Keratinocyte (primary cell): ENCODE data around the gene COA5. TPM values are rescaled to one million over a fixed set of nuclear protein-coding genes. Genes with fewer than 3 reads are reported as not detected.

ENCODE experiments used
- DNase-seq: peaks from one replicate; pipeline ENCODE4 v3.0.0-alpha.2; 2011; ENCODE audit warnings: low read depth, missing footprints, low spot score
- FAIRE-seq: peaks from 2 replicates; lab custom pipeline; 2011; peaks lifted over from hg19 to GRCh38; lab: Jason Lieb, UNC
- H2AFZ ChIP-seq: 2 replicates; pipeline ENCODE4 v1.6.0; 2012; ENCODE audit warnings: low read length, control low read depth, inconsistent platforms; ENCODE audit not compliant: control insufficient read depth
- H3K27ac ChIP-seq: 2 replicates; pipeline ENCODE4 v1.5.1; 2011; ENCODE audit warnings: low read length; ENCODE audit not compliant: control insufficient read depth, insufficient read depth
- H3K27me3 ChIP-seq: 3 replicates; pipeline ENCODE4 v1.6.0; 2011; ENCODE audit warnings: low read length; ENCODE audit not compliant: control insufficient read depth, insufficient read depth; ENCODE audit errors: extremely low read depth
- H3K36me3 ChIP-seq, 2 experiments: 2 replicates in 1 of 2; 3 replicates in 1 of 2; pipeline ENCODE4 v1.5.1; 2011; ENCODE audit warnings: low read length in 2 of 2, mild to moderate bottlenecking in 1 of 2; ENCODE audit not compliant: control insufficient read depth in 2 of 2, insufficient read depth in 2 of 2; ENCODE audit errors: extremely low read depth in 1 of 2
- H3K4me1 ChIP-seq: 3 replicates; pipeline ENCODE4 v1.5.1; 2011; ENCODE audit warnings: low read length; ENCODE audit not compliant: control insufficient read depth, insufficient read depth; ENCODE audit errors: extremely low read depth
- H3K4me2 ChIP-seq: 3 replicates; pipeline ENCODE4 v1.6.0; 2011; ENCODE audit warnings: low read depth, low read length; ENCODE audit not compliant: control insufficient read depth, insufficient read depth; ENCODE audit errors: extremely low read depth
- H3K4me3 ChIP-seq, 3 experiments: fragments of 200-600 bp in 1 of 3; sonication (generic) in 1 of 3; 2 replicates in 2 of 3; 3 replicates in 1 of 3; pipeline ENCODE4 v1.5.1; 2011 to 2016; ENCODE audit warnings: low read length in 3 of 3, mild to moderate bottlenecking in 3 of 3, control low read depth in 2 of 3, inconsistent platforms in 1 of 3, low read depth in 1 of 3, mixed read lengths in 1 of 3, mixed run types in 1 of 3, moderate library complexity in 1 of 3; ENCODE audit not compliant: control insufficient read depth in 2 of 3, insufficient read depth in 2 of 3; ENCODE audit errors: extremely low read depth in 1 of 3
- H3K79me2 ChIP-seq: 2 replicates; pipeline ENCODE4 v1.6.0; 2012; ENCODE audit warnings: low read length; ENCODE audit not compliant: control insufficient read depth, insufficient read depth
- H3K9ac ChIP-seq: 3 replicates; pipeline ENCODE4 v1.6.0; 2011; ENCODE audit warnings: low read length; ENCODE audit not compliant: control insufficient read depth, insufficient read depth; ENCODE audit errors: extremely low read depth
- H3K9me1 ChIP-seq: 3 replicates; pipeline ENCODE4 v1.6.0; 2011; ENCODE audit warnings: low read length; ENCODE audit not compliant: control insufficient read depth, insufficient read depth; ENCODE audit errors: extremely low read depth
- H3K9me3 ChIP-seq: 2 replicates; pipeline ENCODE4 v1.5.1; 2012; ENCODE audit warnings: low read depth, low read length; ENCODE audit not compliant: control insufficient read depth
- H4K20me1 ChIP-seq: 3 replicates; pipeline ENCODE4 v1.6.0; 2011; ENCODE audit warnings: low read length; ENCODE audit not compliant: control insufficient read depth, insufficient read depth; ENCODE audit errors: extremely low read depth
- EZH2 ChIP-seq: IDR thresholded peaks from one replicate; pipeline ENCODE4 v1.6.1; 2012; ENCODE audit warnings: inconsistent platforms, mild to moderate bottlenecking, low read length, moderate library complexity
- dilution Hi-C: fragments of 300-500 bp; cut with MboI; formaldehyde crosslinking; loops from one replicate; pipeline ENCODE4 v1.7.0; 2020; ENCODE audit warnings: low sequenced_read_pairs; ENCODE audit not compliant: extremely low pct_ligation_motif_present
- polyA plus RNA-seq, 5 experiments: library from polyadenylated mRNA; depleted of rRNA in 3 of 5; stranded (reverse) in 3 of 5; stranded (forward) in 1 of 5; unstranded in 1 of 5; fragments of >200 nt; gene quantifications; 1 replicate in 1 of 5; 2 replicates in 3 of 5; 3 replicates in 1 of 5; pipeline versions ENCODE4 v1.2.1 to v1.2.3, GENCODE V29; 2011 to 2012; ENCODE audit warnings: missing spikeins in 2 of 5, low read depth in 1 of 5, low replicate concordance in 1 of 5
- TF ChIP-seq, protein P1 (sequence below), 3 experiments: IDR thresholded peaks in 1 of 3; conservative IDR thresholded peaks in 1 of 3; optimal IDR thresholded peaks in 1 of 3; 2 replicates in 2 of 3; 3 replicates in 1 of 3; pipeline versions ENCODE3 to v1.5.1; 2011; ENCODE audit warnings: low read length in 3 of 3, mild to moderate bottlenecking in 3 of 3, moderate library complexity in 2 of 3, control low read depth in 1 of 3, inconsistent platforms in 1 of 3; ENCODE audit not compliant: insufficient read depth in 2 of 3; ENCODE audit errors: extremely low read depth in 1 of 3

Gene COA5
- polyA plus RNA-seq, 1 donor (not counting 4 experiments of a cell fraction or from before 2014, with no cell fraction given): 25.1 TPM

GRCh38 chr2:98592565-98592964 is 15.7 kb downstream of the COA5 start:
- Histone ChIP-seq H3K9ac (no peak overlapping the region), H3K4me3 (no peak overlapping the region), H3K4me1 (peaks cover 4% of the 10 kb centered on the region), H3K4me2 (no peak overlapping the region), H2AFZ (no peak overlapping the region), H3K27me3 (no peaks in the 10 kb centered on the region), H4K20me1 (no peaks in the 10 kb centered on the region), H3K36me3 (peaks cover 2 to 3% of the 10 kb centered on the region in 2 experiments), H3K9me3 (no peaks in the 10 kb centered on the region), H3K79me2 (no peaks in the 10 kb centered on the region), H3K9me1 (no peaks in the 10 kb centered on the region), H3K27ac (no peak overlapping the region)
- FAIRE-seq: no peak
- no peak for DNase-seq
- TF ChIP-seq EZH2: no peak
- TF ChIP-seq, protein P1, sequence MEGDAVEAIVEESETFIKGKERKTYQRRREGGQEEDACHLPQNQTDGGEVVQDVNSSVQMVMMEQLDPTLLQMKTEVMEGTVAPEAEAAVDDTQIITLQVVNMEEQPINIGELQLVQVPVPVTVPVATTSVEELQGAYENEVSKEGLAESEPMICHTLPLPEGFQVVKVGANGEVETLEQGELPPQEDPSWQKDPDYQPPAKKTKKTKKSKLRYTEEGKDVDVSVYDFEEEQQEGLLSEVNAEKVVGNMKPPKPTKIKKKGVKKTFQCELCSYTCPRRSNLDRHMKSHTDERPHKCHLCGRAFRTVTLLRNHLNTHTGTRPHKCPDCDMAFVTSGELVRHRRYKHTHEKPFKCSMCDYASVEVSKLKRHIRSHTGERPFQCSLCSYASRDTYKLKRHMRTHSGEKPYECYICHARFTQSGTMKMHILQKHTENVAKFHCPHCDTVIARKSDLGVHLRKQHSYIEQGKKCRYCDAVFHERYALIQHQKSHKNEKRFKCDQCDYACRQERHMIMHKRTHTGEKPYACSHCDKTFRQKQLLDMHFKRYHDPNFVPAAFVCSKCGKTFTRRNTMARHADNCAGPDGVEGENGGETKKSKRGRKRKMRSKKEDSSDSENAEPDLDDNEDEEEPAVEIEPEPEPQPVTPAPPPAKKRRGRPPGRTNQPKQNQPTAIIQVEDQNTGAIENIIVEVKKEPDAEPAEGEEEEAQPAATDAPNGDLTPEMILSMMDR (optimal IDR thresholded peaks at IDR 0.05 in 1 of 3, IDR thresholded peaks at IDR 0.05 in 1 of 3, conservative IDR thresholded peaks at IDR 0.05 in 1 of 3; ENCODE audit: extremely low read depth in 1 of 3, insufficient read depth in 2 of 3, low read length in 3 of 3): no peak
- dilution Hi-C loops: no loop called here

DNA sequence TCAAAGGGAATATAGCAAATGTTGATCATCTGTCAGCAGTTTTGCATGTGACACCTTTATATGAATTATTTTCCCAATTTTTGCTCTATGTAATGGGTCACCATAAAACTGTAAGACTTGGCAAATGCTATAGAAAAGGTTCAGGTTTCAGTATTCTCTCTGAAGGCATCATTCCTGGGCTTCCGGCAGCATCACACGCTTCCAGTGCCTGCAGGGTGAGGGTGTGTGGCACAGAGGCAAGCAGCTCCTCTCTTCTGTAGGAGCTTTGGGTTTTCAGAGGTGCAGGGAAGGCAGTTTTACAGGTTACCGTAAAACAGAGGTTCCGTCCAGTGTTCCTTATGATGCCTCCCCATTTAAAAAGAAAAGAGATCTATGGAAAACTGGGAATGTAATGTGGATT is 18.8 kb downstream of the COA5 start:
- no peak for FAIRE-seq
- Histone ChIP-seq H2AFZ (no peak overlapping the region), H3K79me2 (no peaks in the 10 kb centered on the region), H3K4me1 (peaks cover 4% of the 10 kb centered on the region), H3K9ac (no peak overlapping the region), H3K4me2 (no peak overlapping the region), H3K27ac (no peak overlapping the region), H3K9me1 (no peaks in the 10 kb centered on the region), H3K4me3 (no peak overlapping the region), H3K27me3 (no peaks in the 10 kb centered on the region), H4K20me1 (no peaks in the 10 kb centered on the region), H3K9me3 (no peaks in the 10 kb centered on the region), H3K36me3 (peaks cover 0 to 2% of the 10 kb centered on the region in 2 experiments)
- no peak for DNase-seq
- TF ChIP-seq, protein P1 (optimal IDR thresholded peaks at IDR 0.05 in 1 of 3, IDR thresholded peaks at IDR 0.05 in 1 of 3, conservative IDR thresholded peaks at IDR 0.05 in 1 of 3; ENCODE audit: extremely low read depth in 1 of 3, insufficient read depth in 2 of 3, low read length in 3 of 3): no peak
- TF ChIP-seq EZH2: no peak
- dilution Hi-C loops: no loop called here
